Activated naive CD8-positive, alpha-beta T cell treated with anti-CD3 and anti-CD28 coated beads for 36 hours (primary cell): Measurements from ENCODE around the gene PRSS8. TPM values are rescaled to one million over a fixed set of nuclear protein-coding genes. Genes with fewer than 3 reads are reported as not detected.
"Not testable (repeated sequence)": the region's sequence is repeated elsewhere in the genome, so short reads cannot be mapped to it uniquely, and the experiment has no call there.

Source experiments
- DNase-seq: peaks from one replicate; pipeline ENCODE4 v3.0.0; 2021
- H3K27ac Mint-ChIP-seq: one replicate; pipeline ENCODE4 v1.8.0; 2022; ENCODE audit warnings: mild to moderate bottlenecking, moderate library complexity, mixed read lengths
- H3K27me3 Mint-ChIP-seq: one replicate; pipeline ENCODE4 v1.8.0; 2022; ENCODE audit warnings: mild to moderate bottlenecking, mixed read lengths
- H3K36me3 Mint-ChIP-seq: one replicate; pipeline ENCODE4 v1.8.0; 2021; ENCODE audit warnings: mild to moderate bottlenecking, mixed read lengths
- H3K4me1 Mint-ChIP-seq: one replicate; pipeline ENCODE4 v1.8.0; 2021; ENCODE audit warnings: mixed read lengths
- H3K4me3 Mint-ChIP-seq: one replicate; pipeline ENCODE4 v1.8.0; 2022; ENCODE audit warnings: mild to moderate bottlenecking, moderate library complexity, mixed read lengths
- H3K9me3 Mint-ChIP-seq: one replicate; pipeline ENCODE4 v1.8.0; 2022; ENCODE audit warnings: mixed read lengths
- total RNA-seq, 2 experiments: library from RNA; stranded (reverse); gene quantifications; one replicate each; pipeline ENCODE4 v1.2.3, GENCODE V29; 2021

Gene PRSS8
- total RNA-seq, 2 experiments from 2014 or later, result not detected

- H3K27ac Mint-ChIP-seq, result no peak within 1 kb of the TSS
- DNase-seq, result no peak
- H3K9me3 Mint-ChIP-seq, result no peaks in the 10 kb centered on the region
- no peak within 1 kb of the TSS for H3K4me3 Mint-ChIP-seq
- no peaks in the 10 kb centered on the region for H3K36me3 Mint-ChIP-seq
- H3K27me3 Mint-ChIP-seq, result peaks cover 3% of the 10 kb centered on the region
- no peaks in the 10 kb centered on the region for H3K4me1 Mint-ChIP-seq
These were observed 14.7 kb upstream of the PRSS8 start, which contains the start of gene PRSS36 for GRCh38 chr16:31149894-31150890. Gene PRSS36, minus strand, starts transcription at chr16:31150066. Its CDS starts 31 bp downstream, at chr16:31150035.

- no peak overlapping the region for H3K4me3 Mint-ChIP-seq
- H3K4me1 Mint-ChIP-seq, result no peaks in the 10 kb centered on the region
- peaks cover 3% of the 10 kb centered on the region for H3K27me3 Mint-ChIP-seq
These were observed 13.8 kb upstream of the PRSS8 start for GRCh38 chr16:31149332-31149731.

GRCh38 chr16:31148896-31149295, 13.4 kb upstream of the PRSS8 start:
- Mint-ChIP-seq H3K27me3 (peaks cover 3% of the 10 kb centered on the region), H3K9me3 (no peaks in the 10 kb centered on the region), H3K36me3 (no peaks in the 10 kb centered on the region), H3K27ac (no peak overlapping the region), H3K4me1 (no peaks in the 10 kb centered on the region), H3K4me3 (no peak overlapping the region)
- no peak for DNase-seq

More at GRCh38 chr16:31149332-31149731, 13.8 kb upstream of the PRSS8 start:
- DNase-seq, result no peak
- Mint-ChIP-seq H3K27ac (no peak overlapping the region), H3K9me3 (no peaks in the 10 kb centered on the region), H3K36me3 (no peaks in the 10 kb centered on the region)

- no peaks in the 10 kb centered on the region for H3K36me3 Mint-ChIP-seq
- H3K27me3 Mint-ChIP-seq, result peaks cover 3% of the 10 kb centered on the region
- no peak for DNase-seq
- no peaks in the 10 kb centered on the region for H3K9me3 Mint-ChIP-seq
- H3K4me3 Mint-ChIP-seq, result no peak overlapping the region
- peaks cover 1% of the 10 kb centered on the region for H3K4me1 Mint-ChIP-seq
- H3K27ac Mint-ChIP-seq, result no peak overlapping the region
These were observed 12.8 kb upstream of the PRSS8 start for GRCh38 chr16:31148281-31148728.

GRCh38 chr16:31147574-31147973, 12.0 kb upstream of the PRSS8 start:
- Mint-ChIP-seq H3K4me3 (no peak overlapping the region), H3K4me1 (peaks cover 1% of the 10 kb centered on the region), H3K27ac (no peak overlapping the region), H3K9me3 (no peaks in the 10 kb centered on the region), H3K36me3 (no peaks in the 10 kb centered on the region), H3K27me3 (peaks cover 3% of the 10 kb centered on the region)
- DNase-seq, result no peak

GRCh38 chr16:31145398-31145990, 10.0 kb upstream of the PRSS8 start:
- Mint-ChIP-seq H3K4me3 (no peak overlapping the region), H3K4me1 (peaks cover 9% of the 10 kb centered on the region), H3K9me3 (no peaks in the 10 kb centered on the region)

GRCh38 chr16:31144418-31144817, 8.9 kb upstream of the PRSS8 start:
- not testable (repeated sequence) for DNase-seq, H3K4me1 Mint-ChIP-seq, H3K27me3 Mint-ChIP-seq, H3K36me3 Mint-ChIP-seq, H3K9me3 Mint-ChIP-seq, H3K27ac Mint-ChIP-seq, H3K4me3 Mint-ChIP-seq

More at GRCh38 chr16:31145398-31145990, 10.0 kb upstream of the PRSS8 start:
- DNase-seq, result no peak
- Mint-ChIP-seq H3K27ac (no peak overlapping the region), H3K27me3 (peaks cover 3% of the 10 kb centered on the region), H3K36me3 (no peaks in the 10 kb centered on the region)

- peaks cover 9% of the 10 kb centered on the region for H3K4me1 Mint-ChIP-seq
- H3K27me3 Mint-ChIP-seq, result peaks cover 3% of the 10 kb centered on the region
- no peaks in the 10 kb centered on the region for H3K36me3 Mint-ChIP-seq
- H3K4me3 Mint-ChIP-seq, result no peak overlapping the region
- no peak for DNase-seq
- no peak overlapping the region for H3K27ac Mint-ChIP-seq
- no peaks in the 10 kb centered on the region for H3K9me3 Mint-ChIP-seq
These were observed 8.2 kb upstream of the PRSS8 start for GRCh38 chr16:31143694-31144148.

- H3K27me3 Mint-ChIP-seq, result peaks cover 3% of the 10 kb centered on the region
- peaks cover 9% of the 10 kb centered on the region for H3K4me1 Mint-ChIP-seq
- H3K4me3 Mint-ChIP-seq, result no peak overlapping the region
- DNase-seq, result no peak
- H3K9me3 Mint-ChIP-seq, result no peaks in the 10 kb centered on the region
- H3K27ac Mint-ChIP-seq, result no peak overlapping the region
- no peaks in the 10 kb centered on the region for H3K36me3 Mint-ChIP-seq
These were observed 7.6 kb upstream of the PRSS8 start for GRCh38 chr16:31143011-31143693.

GRCh38 chr16:31142109-31143010, 6.8 kb upstream of the PRSS8 start:
- H3K27ac Mint-ChIP-seq, result peak overlapping the region; percentile 86
- peak; percentile 99 for DNase-seq
- peaks cover 9% of the 10 kb centered on the region for H3K4me1 Mint-ChIP-seq
- no peaks in the 10 kb centered on the region for H3K9me3 Mint-ChIP-seq
- no peaks in the 10 kb centered on the region for H3K27me3 Mint-ChIP-seq
- no peaks in the 10 kb centered on the region for H3K36me3 Mint-ChIP-seq
- peak overlapping the region; percentile 75 for H3K4me3 Mint-ChIP-seq

GRCh38 chr16:31141489-31142108, 6.1 kb upstream of the PRSS8 start:
- Mint-ChIP-seq H3K4me1 (peaks cover 9% of the 10 kb centered on the region), H3K9me3 (no peaks in the 10 kb centered on the region), H3K27me3 (no peaks in the 10 kb centered on the region), H3K4me3 (peak overlapping the region; percentile 75), H3K36me3 (no peaks in the 10 kb centered on the region), H3K27ac (peak overlapping the region; percentile 86)
- DNase-seq, result peak; percentile 10

- not testable (repeated sequence) for H3K9me3 Mint-ChIP-seq, H3K27me3 Mint-ChIP-seq, H3K36me3 Mint-ChIP-seq, H3K27ac Mint-ChIP-seq, H3K4me3 Mint-ChIP-seq, DNase-seq, H3K4me1 Mint-ChIP-seq
These were observed 5.5 kb upstream of the PRSS8 start for GRCh38 chr16:31141071-31141469.

GRCh38 chr16:31138621-31139578, 3.4 kb upstream of the PRSS8 start:
- DNase-seq, result no peak
- no peaks in the 10 kb centered on the region for H3K9me3 Mint-ChIP-seq
- H3K27ac Mint-ChIP-seq, result no peak overlapping the region
- no peaks in the 10 kb centered on the region for H3K36me3 Mint-ChIP-seq
- H3K27me3 Mint-ChIP-seq, result no peaks in the 10 kb centered on the region
- H3K4me3 Mint-ChIP-seq, result no peak overlapping the region
- peaks cover 9% of the 10 kb centered on the region for H3K4me1 Mint-ChIP-seq
